Fibroblast of mammary gland (primary cell): ENCODE results near the gene NT5C.

Experiments
- DNase-seq: peaks from one replicate; pipeline ENCODE4 v3.0.0-alpha.2; 2010; ENCODE audit warnings: low read depth
- H3K4me3 ChIP-seq: 2 replicates; pipeline ENCODE4 v1.5.1; 2011; ENCODE audit warnings: low read depth, mild to moderate bottlenecking, low read length, moderate library complexity; ENCODE audit not compliant: control insufficient read depth
- CTCF ChIP-seq: conservative IDR thresholded peaks from 2 replicates; pipeline ENCODE4 v1.5.1; 2011; ENCODE audit warnings: low read depth, low read length, inconsistent platforms; ENCODE audit not compliant: control insufficient read depth, insufficient read depth

Gene NT5C

GRCh38 chr17:75115555-75115954 lies 16.0 kb downstream of the NT5C start:
- no peak overlapping the region for H3K4me3 ChIP-seq
- no peak for DNase-seq
- TF ChIP-seq CTCF, result no peak

- H3K4me3 ChIP-seq, result peak overlapping the region; percentile 57
- DNase-seq, result no peak
- TF ChIP-seq CTCF, result no peak
These were observed 16.8 kb downstream of the NT5C start for GRCh38 chr17:75114552-75115314.

- TF ChIP-seq CTCF, result peak; percentile 88
- peak; percentile 91 for DNase-seq
- H3K4me3 ChIP-seq, result peak overlapping the region; percentile 57
These were observed 17.6 kb downstream of the NT5C start for GRCh38 chr17:75113798-75114551.

GRCh38 chr17:75111777-75112335 lies 19.7 kb downstream of the NT5C start:
- H3K4me3 ChIP-seq, result no peak overlapping the region
- TF ChIP-seq CTCF, result no peak
- DNase-seq, result no peak

- H3K4me3 ChIP-seq, result peak overlapping the region; percentile 82
- TF ChIP-seq CTCF, result no peak
- DNase-seq, result no peak
These were observed 21.2 kb downstream of the NT5C start for GRCh38 chr17:75110234-75110937.

- peak within 1 kb of the TSS; percentile 82 for H3K4me3 ChIP-seq
- no peak for TF ChIP-seq CTCF
- peak; percentile 71 for DNase-seq
These were observed 21.9 kb downstream of the NT5C start, which contains the start of gene ARMC7 for GRCh38 chr17:75109407-75110233. Gene ARMC7, plus strand, starts transcription at chr17:75109969. Its CDS starts 320 bp downstream, at chr17:75110289.
